Measurements from ENCODE around the gene RPP25. TPM values are rescaled to one million over a fixed set of nuclear protein-coding genes. Genes with fewer than 3 reads are reported as not detected.
"Not testable (repeated sequence)": the region's sequence is repeated elsewhere in the genome, so short reads cannot be mapped to it uniquely, and the experiment has no call there.

The RPP25 gene
- total RNA-seq, 2 experiments from 2014 or later: 7.0 to 7.2 TPM

DNA sequence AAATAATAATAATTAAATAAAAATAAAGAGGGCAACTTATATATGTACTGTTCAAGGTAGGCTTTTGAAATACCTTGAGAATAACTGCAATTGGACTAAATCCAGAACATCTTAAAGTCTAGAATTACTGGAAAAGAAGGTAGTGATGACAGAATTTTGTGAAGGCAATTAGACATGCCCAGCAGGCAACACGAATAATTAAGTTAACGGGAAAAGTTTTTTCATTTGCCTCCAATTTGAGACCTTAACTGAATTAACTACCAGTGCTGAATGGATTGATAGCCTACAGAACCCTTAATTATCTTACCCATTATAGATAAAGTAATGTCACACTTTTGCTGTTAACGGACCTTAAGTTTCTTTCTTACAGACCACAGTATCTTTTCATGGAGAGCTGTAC lies 32.0 kb downstream of the RPP25 start:
- no peak for ATAC-seq
- Mint-ChIP-seq H3K27ac (no peak overlapping the region), H3K4me3 (no peak overlapping the region), H3K27me3 (no peaks in the 10 kb centered on the region), H3K4me1 (ENCODE audit: low read depth) (peaks cover 6% of the 10 kb centered on the region), H3K9me3 (no peaks in the 10 kb centered on the region), H3K36me3 (ENCODE audit: low read depth) (peaks cover 42% of the 10 kb centered on the region)
- no peak for DNase-seq
- intact Hi-C loops (cut with micrococcal nuclease): no loop called here
- POLR2A ChIA-PET: no interaction called here
- CTCF ChIA-PET: interaction anchor here (1.3 to 1.5 kb wide), 2 partner anchors 23 to 26 kb away, joined by 4 to 5 read pairs; no protein-coding TSS in a partner anchor
- TF ChIP-seq, protein P1, sequence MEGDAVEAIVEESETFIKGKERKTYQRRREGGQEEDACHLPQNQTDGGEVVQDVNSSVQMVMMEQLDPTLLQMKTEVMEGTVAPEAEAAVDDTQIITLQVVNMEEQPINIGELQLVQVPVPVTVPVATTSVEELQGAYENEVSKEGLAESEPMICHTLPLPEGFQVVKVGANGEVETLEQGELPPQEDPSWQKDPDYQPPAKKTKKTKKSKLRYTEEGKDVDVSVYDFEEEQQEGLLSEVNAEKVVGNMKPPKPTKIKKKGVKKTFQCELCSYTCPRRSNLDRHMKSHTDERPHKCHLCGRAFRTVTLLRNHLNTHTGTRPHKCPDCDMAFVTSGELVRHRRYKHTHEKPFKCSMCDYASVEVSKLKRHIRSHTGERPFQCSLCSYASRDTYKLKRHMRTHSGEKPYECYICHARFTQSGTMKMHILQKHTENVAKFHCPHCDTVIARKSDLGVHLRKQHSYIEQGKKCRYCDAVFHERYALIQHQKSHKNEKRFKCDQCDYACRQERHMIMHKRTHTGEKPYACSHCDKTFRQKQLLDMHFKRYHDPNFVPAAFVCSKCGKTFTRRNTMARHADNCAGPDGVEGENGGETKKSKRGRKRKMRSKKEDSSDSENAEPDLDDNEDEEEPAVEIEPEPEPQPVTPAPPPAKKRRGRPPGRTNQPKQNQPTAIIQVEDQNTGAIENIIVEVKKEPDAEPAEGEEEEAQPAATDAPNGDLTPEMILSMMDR (IDR thresholded peaks at IDR 0.05): no peak

- H3K9me3 Mint-ChIP-seq: no peaks in the 10 kb centered on the region
- CTCF ChIA-PET: interaction anchor here (0.6 to 3.4 kb wide), 3 partner anchors 18 to 41 kb away, joined by 3 to 23 read pairs (median 9); no protein-coding TSS in a partner anchor
- intact Hi-C loops (cut with micrococcal nuclease): no loop called here
- H3K36me3 Mint-ChIP-seq (ENCODE audit: low read depth): peaks cover 45% of the 10 kb centered on the region
- no peaks in the 10 kb centered on the region for H3K27me3 Mint-ChIP-seq
- no peak for ATAC-seq
- no peak overlapping the region for H3K27ac Mint-ChIP-seq
- H3K4me1 Mint-ChIP-seq (ENCODE audit: low read depth): peaks cover 6% of the 10 kb centered on the region
- TF ChIP-seq, protein P1 (IDR thresholded peaks at IDR 0.05): no peak
- no peak for DNase-seq
- POLR2A ChIA-PET: interaction anchor here (1.1 kb wide), 1 partner anchor 8 kb away, joined by 3 read pairs; no protein-coding TSS in a partner anchor
- H3K4me3 Mint-ChIP-seq: no peak overlapping the region
These were observed 36.1 kb downstream of the RPP25 start for GRCh38 chr15:74920456-74920855.

- no peaks in the 10 kb centered on the region for H3K9me3 Mint-ChIP-seq
- ChIA-PET POLR2A (interaction anchor here (0.7 to 1.1 kb wide), 3 partner anchors 14 to 97 kb away, joined by 3 to 7 read pairs (median 4); no protein-coding TSS in a partner anchor), CTCF (interaction anchor here (2.0 kb wide), 1 partner anchor 16 kb away, joined by 13 read pairs; no protein-coding TSS in a partner anchor)
- intact Hi-C loops (cut with micrococcal nuclease): no loop called here
- no peaks in the 10 kb centered on the region for H3K4me1 Mint-ChIP-seq (ENCODE audit: low read depth)
- TF ChIP-seq, protein P1 (IDR thresholded peaks at IDR 0.05): no peak
- ATAC-seq (no peak), DNase-seq (no peak)
- no peak overlapping the region for H3K27ac Mint-ChIP-seq
- no peak overlapping the region for H3K4me3 Mint-ChIP-seq
- peaks cover 49% of the 10 kb centered on the region for H3K36me3 Mint-ChIP-seq (ENCODE audit: low read depth)
- no peaks in the 10 kb centered on the region for H3K27me3 Mint-ChIP-seq
These were observed 38.9 kb downstream of the RPP25 start for GRCh38 chr15:74917676-74918075.

DNA sequence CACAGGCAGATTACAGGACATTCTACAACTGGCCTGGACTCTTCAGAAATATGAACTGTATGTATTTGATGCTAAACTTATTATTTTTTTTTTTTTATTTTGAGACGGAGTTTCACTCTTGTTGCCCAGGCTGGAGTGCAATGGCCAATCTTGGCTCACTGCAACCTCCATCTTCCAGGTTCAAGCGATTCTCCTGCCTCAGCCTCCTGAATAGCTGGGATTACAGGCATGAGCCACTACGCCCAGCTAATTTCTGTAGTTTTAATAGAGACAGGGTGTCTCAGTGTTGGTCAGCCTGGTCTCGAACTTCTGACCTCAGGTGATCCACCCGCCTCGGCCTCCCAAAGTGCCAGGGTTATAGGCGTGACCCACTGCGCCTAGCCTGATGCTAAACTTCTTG lies 42.8 kb downstream of the RPP25 start:
- H3K27me3 Mint-ChIP-seq: not testable (repeated sequence)
- POLR2A ChIA-PET: interaction anchor here (0.6 to 0.8 kb wide), 2 partner anchors 12 to 253 kb away, joined by 3 read pairs; no protein-coding TSS in a partner anchor

DNA sequence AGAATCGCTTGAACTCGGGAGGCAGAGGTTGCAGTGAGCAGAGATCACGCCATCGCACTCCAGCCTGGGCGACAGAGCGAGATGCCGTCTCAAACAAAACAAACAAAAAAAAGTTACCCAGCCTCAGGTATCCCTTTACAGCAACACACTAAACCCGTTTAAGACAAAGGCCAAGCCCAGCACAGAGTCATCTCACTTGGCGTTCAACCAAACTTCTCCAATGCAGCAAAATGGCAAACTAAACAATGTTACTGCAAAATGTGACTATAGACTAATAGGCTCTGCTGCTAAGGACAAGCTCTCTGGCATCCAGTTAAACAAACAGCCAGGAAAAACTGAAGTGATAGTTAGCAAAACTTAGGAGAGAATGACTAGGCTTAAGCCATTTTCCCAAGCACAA lies 43.5 kb downstream of the RPP25 start:
- H3K9me3 Mint-ChIP-seq: no peaks in the 10 kb centered on the region
- H3K4me1 Mint-ChIP-seq (ENCODE audit: low read depth): no peaks in the 10 kb centered on the region
- no peak overlapping the region for H3K4me3 Mint-ChIP-seq
- POLR2A ChIA-PET: interaction anchor here (0.6 to 1.3 kb wide), 3 partner anchors 11 to 252 kb away, joined by 3 to 5 read pairs (median 3); no protein-coding TSS in a partner anchor
- ATAC-seq (no peak), DNase-seq (no peak)
- CTCF ChIA-PET: interaction anchor here (1.3 kb wide), 1 partner anchor 11 kb away, joined by 3 read pairs; no protein-coding TSS in a partner anchor
- H3K27ac Mint-ChIP-seq: no peak overlapping the region
- intact Hi-C loops (cut with micrococcal nuclease): no loop called here
- peaks cover 41% of the 10 kb centered on the region for H3K36me3 Mint-ChIP-seq (ENCODE audit: low read depth)
- TF ChIP-seq, protein P1 (IDR thresholded peaks at IDR 0.05): no peak
- H3K27me3 Mint-ChIP-seq: no peaks in the 10 kb centered on the region

More for the DNA sequence above, 42.8 kb downstream of the RPP25 start:
- ATAC-seq; intact Hi-C loops (cut with micrococcal nuclease); H3K4me1 Mint-ChIP-seq (ENCODE audit: low read depth); DNase-seq; H3K27ac Mint-ChIP-seq; H3K4me3 Mint-ChIP-seq; H3K9me3 Mint-ChIP-seq: not testable (repeated sequence)
- H3K36me3 Mint-ChIP-seq (ENCODE audit: low read depth): peaks cover 42% of the 10 kb centered on the region
- CTCF ChIA-PET: interaction anchor here (1.3 kb wide), 1 partner anchor 12 kb away, joined by 3 read pairs; no protein-coding TSS in a partner anchor

Measured in activated CD8-positive, alpha-beta T cell treated with anti-CD3 and anti-CD28 coated beads for 36 hours (primary cell).